Nephron (organoid): ENCODE data around the gene CD55.

ENCODE experiments used
- H3K27ac Mint-ChIP-seq, 3 experiments: 2 replicates each; pipeline ENCODE4 v1.8.0; 2020; ENCODE audit warnings: mixed read lengths in 3 of 3, mild to moderate bottlenecking in 2 of 3, moderate library complexity in 1 of 3
- H3K27me3 Mint-ChIP-seq: 2 replicates; pipeline ENCODE4 v1.8.0; 2021; ENCODE audit warnings: low read depth, mild to moderate bottlenecking, moderate library complexity, mixed read lengths
- H3K36me3 Mint-ChIP-seq: 2 replicates; pipeline ENCODE4 v1.8.0; 2020; ENCODE audit warnings: low read depth, mixed read lengths
- H3K4me1 Mint-ChIP-seq: 2 replicates; pipeline ENCODE4 v1.8.0; 2020; ENCODE audit warnings: mixed read lengths
- H3K4me3 Mint-ChIP-seq, 3 experiments: 2 replicates each; pipeline ENCODE4 v1.8.0; 2020; ENCODE audit warnings: mild to moderate bottlenecking in 3 of 3, mixed read lengths in 3 of 3, moderate library complexity in 2 of 3
- H3K9me3 Mint-ChIP-seq: 2 replicates; pipeline ENCODE4 v1.8.0; 2020; ENCODE audit warnings: mixed read lengths
- TF ChIP-seq, protein P1 (sequence below), 3 experiments: fragments of 200-600 bp; sonication (generic); IDR thresholded peaks; one replicate each; pipeline ENCODE4 v1.5.0; 2021; ENCODE audit warnings: antibody characterized with exemption in 3 of 3; ENCODE audit not compliant: unreplicated experiment in 3 of 3

Gene CD55

GRCh38 chr1:207336559-207337467, 15.3 kb downstream of the CD55 start:
- Mint-ChIP-seq H3K4me3 (no peak overlapping the region), H3K36me3 (peaks cover 16% of the 10 kb centered on the region), H3K9me3 (peaks cover 15% of the 10 kb centered on the region), H3K4me1 (no peaks in the 10 kb centered on the region), H3K27ac (no peak overlapping the region), H3K27me3 (no peaks in the 10 kb centered on the region)
- TF ChIP-seq, protein P1, sequence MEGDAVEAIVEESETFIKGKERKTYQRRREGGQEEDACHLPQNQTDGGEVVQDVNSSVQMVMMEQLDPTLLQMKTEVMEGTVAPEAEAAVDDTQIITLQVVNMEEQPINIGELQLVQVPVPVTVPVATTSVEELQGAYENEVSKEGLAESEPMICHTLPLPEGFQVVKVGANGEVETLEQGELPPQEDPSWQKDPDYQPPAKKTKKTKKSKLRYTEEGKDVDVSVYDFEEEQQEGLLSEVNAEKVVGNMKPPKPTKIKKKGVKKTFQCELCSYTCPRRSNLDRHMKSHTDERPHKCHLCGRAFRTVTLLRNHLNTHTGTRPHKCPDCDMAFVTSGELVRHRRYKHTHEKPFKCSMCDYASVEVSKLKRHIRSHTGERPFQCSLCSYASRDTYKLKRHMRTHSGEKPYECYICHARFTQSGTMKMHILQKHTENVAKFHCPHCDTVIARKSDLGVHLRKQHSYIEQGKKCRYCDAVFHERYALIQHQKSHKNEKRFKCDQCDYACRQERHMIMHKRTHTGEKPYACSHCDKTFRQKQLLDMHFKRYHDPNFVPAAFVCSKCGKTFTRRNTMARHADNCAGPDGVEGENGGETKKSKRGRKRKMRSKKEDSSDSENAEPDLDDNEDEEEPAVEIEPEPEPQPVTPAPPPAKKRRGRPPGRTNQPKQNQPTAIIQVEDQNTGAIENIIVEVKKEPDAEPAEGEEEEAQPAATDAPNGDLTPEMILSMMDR (IDR thresholded peaks at IDR 0.05; ENCODE audit: unreplicated experiment in 3 of 3): no peak

GRCh38 chr1:207342332-207342731, 20.9 kb downstream of the CD55 start:
- Mint-ChIP-seq H3K27ac (no peak overlapping the region), H3K9me3 (no peaks in the 10 kb centered on the region), H3K36me3 (no peaks in the 10 kb centered on the region), H3K4me3 (no peak overlapping the region), H3K4me1 (no peaks in the 10 kb centered on the region), H3K27me3 (no peaks in the 10 kb centered on the region)
- TF ChIP-seq, protein P1 (IDR thresholded peaks at IDR 0.05; ENCODE audit: unreplicated experiment in 3 of 3): no peak

- no peak overlapping the region for H3K27ac Mint-ChIP-seq
- no peaks in the 10 kb centered on the region for H3K9me3 Mint-ChIP-seq
- TF ChIP-seq, protein P1 (IDR thresholded peaks at IDR 0.05; ENCODE audit: unreplicated experiment in 3 of 3): no peak
- H3K36me3 Mint-ChIP-seq: peaks cover 9% of the 10 kb centered on the region
- H3K4me3 Mint-ChIP-seq: no peak overlapping the region
- H3K27me3 Mint-ChIP-seq: no peaks in the 10 kb centered on the region
- H3K4me1 Mint-ChIP-seq: no peaks in the 10 kb centered on the region
These were observed 22.2 kb downstream of the CD55 start for GRCh38 chr1:207343675-207344074.

DNA sequence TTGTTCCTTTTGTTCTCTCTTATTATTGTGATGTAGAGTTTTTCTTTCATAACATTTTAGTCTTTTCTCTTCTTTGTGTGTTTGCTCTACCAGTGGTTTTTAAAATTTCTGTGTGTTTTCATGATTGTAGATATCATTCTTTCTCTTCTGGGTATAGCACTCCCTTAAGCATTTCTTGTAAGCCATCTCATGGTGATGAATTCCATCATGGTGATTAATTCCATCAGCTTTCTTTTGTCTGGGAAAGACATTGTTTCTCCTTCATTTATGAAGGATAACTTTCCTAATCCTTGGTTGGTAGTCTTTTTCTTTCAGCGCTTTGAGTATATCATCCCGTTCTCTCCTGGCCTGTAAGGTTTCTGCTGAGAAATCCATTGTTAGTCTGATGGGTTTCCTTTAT, 22.7 kb downstream of the CD55 start:
- no peak overlapping the region for H3K4me3 Mint-ChIP-seq
- H3K27me3 Mint-ChIP-seq: no peaks in the 10 kb centered on the region

DNA sequence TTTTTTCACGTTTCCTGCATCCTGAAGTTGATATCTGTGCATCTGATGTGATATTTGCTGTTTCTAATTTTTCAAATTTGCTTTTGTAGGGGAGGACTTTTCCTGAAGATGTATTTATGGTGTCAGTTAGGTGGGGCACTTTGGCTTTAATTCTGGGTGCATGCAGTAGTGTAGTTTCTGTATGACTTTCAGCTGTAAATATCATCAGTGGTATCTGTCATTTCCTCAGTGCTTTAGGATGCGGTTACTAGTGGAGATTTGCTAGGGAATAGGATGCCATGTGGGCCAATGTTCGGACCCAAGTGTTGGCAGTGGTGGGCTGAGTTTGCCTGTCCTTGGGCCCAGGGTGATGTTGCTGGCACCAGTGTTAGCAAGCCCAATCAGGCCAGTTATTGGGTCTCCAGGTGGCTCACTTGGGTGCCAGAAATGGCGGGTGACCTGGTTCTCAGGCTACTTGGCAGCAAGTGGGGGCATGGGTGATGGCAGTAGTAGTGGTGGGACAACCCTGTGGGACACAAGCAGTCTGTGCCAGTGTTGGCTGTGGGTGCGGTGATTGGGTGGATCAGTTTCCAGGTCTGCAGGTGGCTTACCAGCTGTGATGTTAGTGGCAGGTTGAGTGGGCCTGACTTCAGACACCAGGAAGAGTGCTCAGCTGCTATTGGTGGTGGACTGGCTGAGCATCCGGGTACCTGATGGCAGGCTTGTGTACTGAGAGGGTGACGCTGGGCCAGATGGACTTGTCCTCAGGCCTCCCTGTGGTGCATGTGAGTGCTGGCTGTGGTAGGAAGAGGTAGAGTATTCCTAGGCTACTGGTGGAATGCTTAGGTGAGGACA, 24.4 kb downstream of the CD55 start:
- Mint-ChIP-seq H3K27ac (no peak overlapping the region), H3K4me3 (no peak overlapping the region), H3K4me1 (no peaks in the 10 kb centered on the region), H3K27me3 (no peaks in the 10 kb centered on the region), H3K9me3 (peaks cover 11% of the 10 kb centered on the region), H3K36me3 (peaks cover 25% of the 10 kb centered on the region)
- TF ChIP-seq, protein P1 (IDR thresholded peaks at IDR 0.05; ENCODE audit: unreplicated experiment in 3 of 3): no peak

More for the DNA sequence above, 22.7 kb downstream of the CD55 start:
- peaks cover 12% of the 10 kb centered on the region for H3K36me3 Mint-ChIP-seq
- no peaks in the 10 kb centered on the region for H3K9me3 Mint-ChIP-seq
- TF ChIP-seq, protein P1 (IDR thresholded peaks at IDR 0.05; ENCODE audit: unreplicated experiment in 3 of 3): no peak
- H3K27ac Mint-ChIP-seq: no peak overlapping the region
- no peaks in the 10 kb centered on the region for H3K4me1 Mint-ChIP-seq
